ES-I3 (cell line): ENCODE results near the gene ADO.
A peak's percentile ranks its signal among the peaks of the same experiment; 100 is the strongest.

Experiments used
- H3K36me3 ChIP-seq: 2 replicates; pipeline ENCODE4 v1.6.1; 2013; ENCODE audit warnings: mild to moderate bottlenecking, low read length, control low read depth, moderate library complexity; ENCODE audit not compliant: insufficient read depth
- H3K4me1 ChIP-seq: 2 replicates; pipeline ENCODE4 v1.6.1; 2013; ENCODE audit warnings: mild to moderate bottlenecking, control low read depth, low read length; ENCODE audit not compliant: insufficient read depth
- H3K9ac ChIP-seq: 2 replicates; pipeline ENCODE4 v1.6.1; 2013; ENCODE audit warnings: low read depth, mild to moderate bottlenecking, low read length, moderate library complexity
- H3K9me3 ChIP-seq: 2 replicates; pipeline ENCODE4 v1.6.1; 2013; ENCODE audit warnings: mild to moderate bottlenecking, low read length, moderate library complexity; ENCODE audit not compliant: control insufficient read depth, insufficient read depth

The ADO gene

GRCh38 chr10:62818426-62819011 lies 14.0 kb downstream of the ADO start:
- peak overlapping the region; percentile 28; the same call in 1 of the 2 replicates for H3K9ac ChIP-seq
- no peaks in the 10 kb centered on the region for H3K36me3 ChIP-seq
- H3K4me1 ChIP-seq, result no peaks in the 10 kb centered on the region
- H3K9me3 ChIP-seq, result no peaks in the 10 kb centered on the region

- H3K9me3 ChIP-seq, result no peaks in the 10 kb centered on the region
- peak overlapping the region; percentile 16; the same call in 1 of the 2 replicates for H3K9ac ChIP-seq
- no peaks in the 10 kb centered on the region for H3K36me3 ChIP-seq
- no peaks in the 10 kb centered on the region for H3K4me1 ChIP-seq
These were observed 14.8 kb downstream of the ADO start for GRCh38 chr10:62819141-62819920.

- Histone ChIP-seq H3K36me3 (no peaks in the 10 kb centered on the region), H3K9ac (no peak overlapping the region), H3K4me1 (no peaks in the 10 kb centered on the region), H3K9me3 (no peaks in the 10 kb centered on the region)
These were observed 16.1 kb downstream of the ADO start for GRCh38 chr10:62820586-62820985.

- H3K4me1 ChIP-seq, result no peaks in the 10 kb centered on the region
- no peak overlapping the region for H3K9ac ChIP-seq
- no peaks in the 10 kb centered on the region for H3K9me3 ChIP-seq
- no peaks in the 10 kb centered on the region for H3K36me3 ChIP-seq
These were observed 21.8 kb downstream of the ADO start for GRCh38 chr10:62826273-62826672.

GRCh38 chr10:62829622-62830021 lies 25.1 kb downstream of the ADO start:
- Histone ChIP-seq H3K9me3 (no peaks in the 10 kb centered on the region), H3K9ac (no peak overlapping the region), H3K36me3 (no peaks in the 10 kb centered on the region), H3K4me1 (no peaks in the 10 kb centered on the region)

DNA sequence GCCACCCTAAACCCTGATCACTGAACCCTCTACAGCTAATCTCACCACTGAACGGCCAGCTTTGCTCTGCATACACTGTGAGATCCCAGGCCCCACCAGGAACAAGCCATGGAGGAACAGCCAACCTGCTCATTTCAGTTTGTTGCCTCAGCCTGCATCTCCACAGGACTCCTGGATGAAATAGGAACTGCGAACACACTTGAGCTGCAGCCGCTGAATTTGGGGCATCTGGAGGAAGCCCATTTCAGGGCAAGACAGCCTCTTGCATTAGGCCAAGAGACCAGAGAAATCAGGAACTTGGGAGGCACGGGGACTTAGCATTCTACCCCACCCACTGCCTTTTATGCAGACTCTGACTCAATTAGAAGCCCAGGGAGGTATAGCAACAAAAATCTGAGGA lies 26.2 kb downstream of the ADO start:
- Histone ChIP-seq H3K9me3 (no peaks in the 10 kb centered on the region), H3K36me3 (no peaks in the 10 kb centered on the region), H3K4me1 (no peaks in the 10 kb centered on the region), H3K9ac (no peak overlapping the region)

GRCh38 chr10:62831346-62831745 lies 26.8 kb downstream of the ADO start:
- Histone ChIP-seq H3K4me1 (no peaks in the 10 kb centered on the region), H3K9ac (no peak overlapping the region), H3K9me3 (no peaks in the 10 kb centered on the region), H3K36me3 (no peaks in the 10 kb centered on the region)

GRCh38 chr10:62839590-62839989 lies 35.1 kb downstream of the ADO start:
- H3K4me1 ChIP-seq, result no peaks in the 10 kb centered on the region
- H3K9ac ChIP-seq, result no peak overlapping the region
- H3K36me3 ChIP-seq, result no peaks in the 10 kb centered on the region
- H3K9me3 ChIP-seq, result no peaks in the 10 kb centered on the region

DNA sequence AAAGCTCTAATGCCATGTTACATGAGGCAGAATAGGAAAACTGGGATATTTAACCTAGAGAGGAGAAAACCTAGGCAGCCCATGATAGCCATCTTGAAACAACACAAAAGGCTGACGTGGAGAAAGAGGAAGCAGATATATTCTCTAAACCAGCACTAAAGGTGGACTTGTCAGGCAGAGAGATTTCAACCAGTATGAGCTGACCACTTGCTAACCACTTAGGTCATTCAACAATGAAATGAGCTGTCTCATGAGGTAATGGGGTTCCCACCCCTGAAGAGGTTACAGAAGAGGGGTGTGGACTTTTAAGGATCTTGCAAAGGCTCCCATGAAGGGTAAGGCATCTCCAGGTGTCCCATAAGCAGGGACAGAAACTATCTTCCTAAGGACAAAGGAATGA lies 38.5 kb downstream of the ADO start:
- Histone ChIP-seq H3K9ac (no peak overlapping the region), H3K36me3 (no peaks in the 10 kb centered on the region)

DNA sequence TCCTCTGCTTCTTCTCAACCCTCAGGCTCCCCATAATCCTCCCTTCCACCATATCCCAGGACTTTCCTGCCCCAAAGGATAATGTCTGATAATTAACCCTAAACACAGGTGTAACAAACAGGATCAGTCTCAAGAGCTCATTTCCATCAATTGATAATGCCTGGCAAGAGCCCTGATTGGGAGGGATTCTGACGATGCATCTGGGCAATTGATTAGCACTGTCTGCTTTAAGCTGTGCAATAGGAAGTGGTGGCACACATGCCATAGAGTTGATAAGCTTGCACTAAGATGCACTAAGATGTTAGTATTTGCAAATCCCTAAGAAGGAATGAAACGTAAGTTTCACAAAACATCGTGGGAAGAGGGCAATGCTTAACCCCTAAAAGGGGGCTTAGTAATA lies 39.1 kb downstream of the ADO start:
- no peaks in the 10 kb centered on the region for H3K4me1 ChIP-seq
- no peaks in the 10 kb centered on the region for H3K36me3 ChIP-seq
- H3K9me3 ChIP-seq, result 0 out of 2 replicates have a peak, but pooled peaks cover 4% of the 10 kb centered on the region
- no peak overlapping the region for H3K9ac ChIP-seq

More for the DNA sequence above, 38.5 kb downstream of the ADO start:
- Histone ChIP-seq H3K4me1 (no peaks in the 10 kb centered on the region), H3K9me3 (0 out of 2 replicates have a peak, but pooled peaks cover 4% of the 10 kb centered on the region)

GRCh38 chr10:62844280-62845011 lies 39.9 kb downstream of the ADO start:
- Histone ChIP-seq H3K9ac (no peak overlapping the region), H3K9me3 (0 out of 2 replicates have a peak, but pooled peaks cover 4% of the 10 kb centered on the region), H3K36me3 (no peaks in the 10 kb centered on the region), H3K4me1 (no peaks in the 10 kb centered on the region)

DNA sequence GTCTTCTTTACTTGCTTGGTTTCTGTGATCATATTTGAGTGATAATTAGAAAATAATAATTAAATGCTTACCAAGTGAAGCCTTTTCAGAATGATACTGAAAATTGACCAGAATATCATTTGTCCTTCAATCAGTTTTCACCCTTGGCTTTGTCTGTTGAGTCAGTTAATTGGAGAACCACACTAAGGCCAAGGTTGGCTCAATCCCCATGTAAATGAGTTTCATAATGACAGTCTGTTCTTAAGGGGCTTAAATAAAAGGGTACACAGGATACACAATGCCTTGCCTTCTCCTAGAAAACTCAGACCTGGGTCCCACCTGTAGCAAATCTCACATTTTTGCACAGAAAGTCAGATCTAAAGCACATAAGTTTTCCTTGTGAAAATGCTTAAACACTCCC lies 42.9 kb downstream of the ADO start:
- no peaks in the 10 kb centered on the region for H3K36me3 ChIP-seq
- H3K9ac ChIP-seq, result no peak overlapping the region
- 0 out of 2 replicates have a peak, but pooled peaks cover 4% of the 10 kb centered on the region for H3K9me3 ChIP-seq
- no peaks in the 10 kb centered on the region for H3K4me1 ChIP-seq

- Histone ChIP-seq H3K9ac (no peak overlapping the region), H3K9me3 (0 out of 2 replicates have a peak, but pooled peaks cover 4% of the 10 kb centered on the region), H3K4me1 (no peaks in the 10 kb centered on the region), H3K36me3 (no peaks in the 10 kb centered on the region)
These were observed 46.1 kb downstream of the ADO start for GRCh38 chr10:62850646-62851045.

- H3K4me1 ChIP-seq, result no peaks in the 10 kb centered on the region
- H3K36me3 ChIP-seq, result no peaks in the 10 kb centered on the region
- H3K9me3 ChIP-seq, result 0 out of 2 replicates have a peak, but pooled peaks cover 4% of the 10 kb centered on the region
- H3K9ac ChIP-seq, result no peak overlapping the region
These were observed 46.9 kb downstream of the ADO start for GRCh38 chr10:62851442-62851841.
